Activated T-cell treated with anti-CD3 and anti-CD28 coated beads, Interleukin-2, amount 50 U/mL, for 72 hours (primary cell): Measurements from ENCODE around the gene KPTN. TPM values are rescaled to one million over a fixed set of nuclear protein-coding genes. Genes with fewer than 3 reads are reported as not detected.

Source experiments
- ATAC-seq, 2 donors: fragments of 150-1000 bp; cut with Tn5 transposase; replicated peaks in 1 of 2; 2 replicates each; pipeline ENCODE4 v1.10.0; 2021; ENCODE audit warnings: moderate library complexity in 2 of 2, mild to moderate bottlenecking in 1 of 2
- DNase-seq, 2 donors: peaks; one replicate each; pipeline ENCODE4 v3.0.0; 2021 to 2022; ENCODE audit warnings: mixed read lengths in 1 of 2
- H3K27ac Mint-ChIP-seq: one replicate; pipeline ENCODE4 v1.8.0; 2022; ENCODE audit warnings: mild to moderate bottlenecking, moderate library complexity, mixed read lengths
- H3K27me3 Mint-ChIP-seq: one replicate; pipeline ENCODE4 v1.8.0; 2022; ENCODE audit warnings: low read depth, mixed read lengths
- H3K36me3 Mint-ChIP-seq, 2 donors: one replicate each; pipeline ENCODE4 v1.8.0; 2022; ENCODE audit warnings: mixed read lengths in 2 of 2, mild to moderate bottlenecking in 1 of 2; ENCODE audit not compliant: insufficient read depth in 2 of 2
- H3K4me1 Mint-ChIP-seq: one replicate; pipeline ENCODE4 v1.8.0; 2022; ENCODE audit warnings: low read depth, mixed read lengths
- H3K4me3 Mint-ChIP-seq, 2 donors: one replicate each; pipeline ENCODE4 v1.8.0; 2022; ENCODE audit warnings: mild to moderate bottlenecking in 2 of 2, mixed read lengths in 2 of 2, moderate library complexity in 2 of 2
- H3K9me3 Mint-ChIP-seq, 2 donors: one replicate each; pipeline ENCODE4 v1.8.0; 2022; ENCODE audit warnings: mixed read lengths in 2 of 2
- total RNA-seq, 2 donors: library from RNA; stranded (reverse); gene quantifications; one replicate each; pipeline ENCODE4 v1.2.3, GENCODE V29; 2022

Gene KPTN
- total RNA-seq = 10 to 100 TPM in 1 of 2 donors, 1 to 10 TPM in 1; 7.2 to 10.5 TPM

- H3K27ac Mint-ChIP-seq = peak within 1 kb of the TSS; percentile 100
Observed at GRCh38 chr19:47483800-47484690, at the start of gene KPTN. Gene KPTN (minus strand): TSS chr19:47484219. CDS start chr19:47484160, 59 bp downstream.

GRCh38 chr19:47531640-47532387 is 47.8 kb upstream of the KPTN start:
- H3K4me3 Mint-ChIP-seq = no peak overlapping the region
- DNase-seq = no peak
- no peaks in the 10 kb centered on the region for H3K36me3 Mint-ChIP-seq
- ATAC-seq = no peak
- H3K9me3 Mint-ChIP-seq = no peaks in the 10 kb centered on the region
- H3K4me1 Mint-ChIP-seq = no peaks in the 10 kb centered on the region
- H3K27me3 Mint-ChIP-seq = no peaks in the 10 kb centered on the region
- H3K27ac Mint-ChIP-seq = no peak overlapping the region

More at GRCh38 chr19:47483800-47484690, at the start of gene KPTN:
- peaks cover 41% of the 10 kb centered on the region for H3K4me1 Mint-ChIP-seq
- ATAC-seq (peak; percentile 87 to 91), DNase-seq (peak; percentile 91 to 92)
- H3K4me3 Mint-ChIP-seq = peak within 1 kb of the TSS; percentile 96 to 100
- no peaks in the 10 kb centered on the region for H3K9me3 Mint-ChIP-seq
- H3K27me3 Mint-ChIP-seq = no peaks in the 10 kb centered on the region
- H3K36me3 Mint-ChIP-seq = peaks cover 2 to 6% of the 10 kb centered on the region in 2 donors

- Mint-ChIP-seq H3K36me3 (no peaks in the 10 kb centered on the region), H3K9me3 (no peaks in the 10 kb centered on the region), H3K27me3 (no peaks in the 10 kb centered on the region), H3K4me1 (no peaks in the 10 kb centered on the region), H3K4me3 (no peak overlapping the region), H3K27ac (no peak overlapping the region)
- no peak for ATAC-seq
- no peak for DNase-seq
Observed at GRCh38 chr19:47529018-47529742, 45.2 kb upstream of the KPTN start.

- no peak for DNase-seq
- Mint-ChIP-seq H3K4me1 (peaks cover 3% of the 10 kb centered on the region), H3K4me3 (no peak overlapping the region), H3K27ac (no peak overlapping the region), H3K36me3 (no peaks in the 10 kb centered on the region), H3K27me3 (peaks cover 11% of the 10 kb centered on the region), H3K9me3 (no peaks in the 10 kb centered on the region)
- no peak for ATAC-seq
Observed at GRCh38 chr19:47526798-47527197, 42.8 kb upstream of the KPTN start.

- Mint-ChIP-seq H3K9me3 (no peaks in the 10 kb centered on the region), H3K4me1 (peaks cover 27% of the 10 kb centered on the region), H3K27ac (no peak overlapping the region), H3K36me3 (no peaks in the 10 kb centered on the region), H3K4me3 (no peak overlapping the region), H3K27me3 (peaks cover 12% of the 10 kb centered on the region)
- ATAC-seq = no peak
- no peak for DNase-seq
Observed at GRCh38 chr19:47523473-47523872, 39.5 kb upstream of the KPTN start.

GRCh38 chr19:47521473-47522180 is 37.6 kb upstream of the KPTN start:
- ATAC-seq (no peak), DNase-seq (no peak)
- peaks cover 46% of the 10 kb centered on the region for H3K4me1 Mint-ChIP-seq
- no peaks in the 10 kb centered on the region for H3K36me3 Mint-ChIP-seq
- no peak overlapping the region for H3K4me3 Mint-ChIP-seq
- H3K9me3 Mint-ChIP-seq = no peaks in the 10 kb centered on the region
- H3K27ac Mint-ChIP-seq = no peak overlapping the region
- peaks cover 12% of the 10 kb centered on the region for H3K27me3 Mint-ChIP-seq

- H3K4me3 Mint-ChIP-seq = no peak overlapping the region
- H3K36me3 Mint-ChIP-seq = no peaks in the 10 kb centered on the region
- H3K9me3 Mint-ChIP-seq = no peaks in the 10 kb centered on the region
- no peak overlapping the region for H3K27ac Mint-ChIP-seq
- peaks cover 53% of the 10 kb centered on the region for H3K4me1 Mint-ChIP-seq
- ATAC-seq (no peak), DNase-seq (no peak)
- H3K27me3 Mint-ChIP-seq = peaks cover 12% of the 10 kb centered on the region
Observed at GRCh38 chr19:47520839-47521238, 36.8 kb upstream of the KPTN start.

GRCh38 chr19:47520343-47520806 is 36.4 kb upstream of the KPTN start:
- Mint-ChIP-seq H3K27me3 (peaks cover 12% of the 10 kb centered on the region), H3K9me3 (no peaks in the 10 kb centered on the region), H3K36me3 (no peaks in the 10 kb centered on the region), H3K4me3 (no peak overlapping the region), H3K27ac (no peak overlapping the region), H3K4me1 (peaks cover 58% of the 10 kb centered on the region)
- DNase-seq (no peak), ATAC-seq (no peak)

GRCh38 chr19:47518854-47519253 is 34.8 kb upstream of the KPTN start:
- Mint-ChIP-seq H3K4me1 (peaks cover 70% of the 10 kb centered on the region), H3K4me3 (no peak overlapping the region), H3K27me3 (peaks cover 11% of the 10 kb centered on the region), H3K9me3 (no peaks in the 10 kb centered on the region), H3K36me3 (peaks cover 3 to 4% of the 10 kb centered on the region in 2 donors), H3K27ac (no peak overlapping the region)
- ATAC-seq (no peak), DNase-seq (no peak)

GRCh38 chr19:47518139-47518538 is 34.1 kb upstream of the KPTN start:
- H3K27ac Mint-ChIP-seq = peak overlapping the region; percentile 78
- peaks cover 3 to 4% of the 10 kb centered on the region in 2 donors for H3K36me3 Mint-ChIP-seq
- H3K27me3 Mint-ChIP-seq = peaks cover 5% of the 10 kb centered on the region

GRCh38 chr19:47514869-47515588 is 31.0 kb upstream of the KPTN start, which contains the start of gene NAPA:
Gene NAPA (minus strand): TSS chr19:47515063. CDS start chr19:47514940, 123 bp downstream.
- H3K4me1 Mint-ChIP-seq = peaks cover 91% of the 10 kb centered on the region
- H3K27me3 Mint-ChIP-seq = no peaks in the 10 kb centered on the region
- peak within 1 kb of the TSS; percentile 92 to 98 for H3K4me3 Mint-ChIP-seq
- peaks cover 3 to 4% of the 10 kb centered on the region in 2 donors for H3K36me3 Mint-ChIP-seq
- H3K9me3 Mint-ChIP-seq = no peaks in the 10 kb centered on the region
- DNase-seq = peak; percentile 100
- ATAC-seq = peak; percentile 96
- peak within 1 kb of the TSS; percentile 99 for H3K27ac Mint-ChIP-seq

More at GRCh38 chr19:47518139-47518538, 34.1 kb upstream of the KPTN start:
- peak in 1 of 2 donors; percentile 8 for ATAC-seq
- Mint-ChIP-seq H3K4me1 (peaks cover 78% of the 10 kb centered on the region), H3K9me3 (no peaks in the 10 kb centered on the region), H3K4me3 (peak overlapping the region; percentile 4 to 61)
- peak; percentile 69 to 77 for DNase-seq
